SK-N-SH treated with all-trans-retinoic acid at 6 μM for 48 hours (cell line): Measurements from ENCODE around the gene AOPEP.

Experiments
- CREB5 ChIP-seq: fragments of 250-450 bp; sonication (Bioruptor Pico); IDR thresholded peaks from 2 replicates; pipeline ENCODE4 v1.5.1; 2020; ENCODE audit warnings: low read depth, mild to moderate bottlenecking, moderate library complexity
- GLIS3 ChIP-seq: fragments of 250-450 bp; sonication (Bioruptor Pico); IDR thresholded peaks from 2 replicates; pipeline ENCODE4 v1.5.0; 2020; ENCODE audit warnings: mild to moderate bottlenecking, moderate library complexity
- OSR1 ChIP-seq: fragments of 250-450 bp; sonication (Bioruptor Pico); IDR thresholded peaks from 2 replicates; pipeline ENCODE4 v1.8.0; 2022; ENCODE audit warnings: moderate library complexity, mild to moderate bottlenecking, inconsistent platforms
- PATZ1 ChIP-seq: fragments of 250-450 bp; sonication (Bioruptor Pico); IDR thresholded peaks from 2 replicates; pipeline ENCODE4 v1.8.0; 2020; ENCODE audit warnings: mild to moderate bottlenecking, moderate library complexity, borderline replicate concordance
- PPARA ChIP-seq: fragments of 250-450 bp; sonication (Bioruptor Pico); IDR thresholded peaks from 2 replicates; pipeline ENCODE4 v1.5.0; 2020; ENCODE audit warnings: mild to moderate bottlenecking, borderline replicate concordance
- SNAI2 ChIP-seq: fragments of 250-450 bp; sonication (Bioruptor Pico); IDR thresholded peaks from 2 replicates; pipeline ENCODE4 v1.5.0; 2020; ENCODE audit warnings: mild to moderate bottlenecking, moderate library complexity
- TOX ChIP-seq: fragments of 250-450 bp; sonication (Bioruptor Pico); IDR thresholded peaks from 2 replicates; pipeline ENCODE4 v1.8.0; 2021; ENCODE audit warnings: mild to moderate bottlenecking, moderate library complexity, borderline replicate concordance
- ZFP3 ChIP-seq: fragments of 250-450 bp; sonication (Bioruptor Pico); IDR thresholded peaks from 2 replicates; pipeline ENCODE4 v1.5.0; 2020; ENCODE audit warnings: mild to moderate bottlenecking, moderate library complexity
- ZFP30 ChIP-seq: fragments of 450-650 bp; formaldehyde crosslinking; IDR thresholded peaks from 2 replicates; pipeline ENCODE4 v1.5.0; 2022; ENCODE audit warnings: mild to moderate bottlenecking, moderate library complexity
- ZNF70 ChIP-seq: fragments of 450-650 bp; formaldehyde crosslinking; IDR thresholded peaks from 2 replicates; pipeline ENCODE4 v1.5.0; 2020; ENCODE audit warnings: mild to moderate bottlenecking, moderate library complexity
- TF ChIP-seq, protein P1 (sequence below): fragments of 250-450 bp; sonication (Bioruptor Pico); IDR thresholded peaks from 2 replicates; pipeline ENCODE4 v1.8.0; 2021; ENCODE audit warnings: low read depth, mild to moderate bottlenecking, moderate library complexity, borderline replicate concordance
- TF ChIP-seq, protein P2 (sequence below): fragments of 250-450 bp; sonication (Bioruptor Pico); IDR thresholded peaks from 2 replicates; pipeline ENCODE4 v1.5.1; 2021; ENCODE audit warnings: mild to moderate bottlenecking, moderate library complexity

- no peak for TF ChIP-seq CREB5 (CRISPR knock-in tag)
- no peak for TF ChIP-seq PATZ1 (CRISPR knock-in tag)
- no peak for TF ChIP-seq ZFP30 (CRISPR knock-in tag)
- TF ChIP-seq, protein P1, sequence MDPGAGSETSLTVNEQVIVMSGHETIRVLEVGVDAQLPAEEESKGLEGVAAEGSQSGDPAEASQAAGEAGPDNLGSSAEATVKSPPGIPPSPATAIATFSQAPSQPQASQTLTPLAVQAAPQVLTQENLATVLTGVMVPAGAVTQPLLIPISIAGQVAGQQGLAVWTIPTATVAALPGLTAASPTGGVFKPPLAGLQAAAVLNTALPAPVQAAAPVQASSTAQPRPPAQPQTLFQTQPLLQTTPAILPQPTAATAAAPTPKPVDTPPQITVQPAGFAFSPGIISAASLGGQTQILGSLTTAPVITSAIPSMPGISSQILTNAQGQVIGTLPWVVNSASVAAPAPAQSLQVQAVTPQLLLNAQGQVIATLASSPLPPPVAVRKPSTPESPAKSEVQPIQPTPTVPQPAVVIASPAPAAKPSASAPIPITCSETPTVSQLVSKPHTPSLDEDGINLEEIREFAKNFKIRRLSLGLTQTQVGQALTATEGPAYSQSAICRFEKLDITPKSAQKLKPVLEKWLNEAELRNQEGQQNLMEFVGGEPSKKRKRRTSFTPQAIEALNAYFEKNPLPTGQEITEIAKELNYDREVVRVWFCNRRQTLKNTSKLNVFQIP (CRISPR knock-in tag) = no peak
- TF ChIP-seq PPARA (CRISPR knock-in tag) = no peak
- no peak for TF ChIP-seq ZFP3 (CRISPR knock-in tag)
- TF ChIP-seq GLIS3 (CRISPR knock-in tag) = no peak
- TF ChIP-seq SNAI2 (CRISPR knock-in tag) = no peak
- TF ChIP-seq, protein P2, sequence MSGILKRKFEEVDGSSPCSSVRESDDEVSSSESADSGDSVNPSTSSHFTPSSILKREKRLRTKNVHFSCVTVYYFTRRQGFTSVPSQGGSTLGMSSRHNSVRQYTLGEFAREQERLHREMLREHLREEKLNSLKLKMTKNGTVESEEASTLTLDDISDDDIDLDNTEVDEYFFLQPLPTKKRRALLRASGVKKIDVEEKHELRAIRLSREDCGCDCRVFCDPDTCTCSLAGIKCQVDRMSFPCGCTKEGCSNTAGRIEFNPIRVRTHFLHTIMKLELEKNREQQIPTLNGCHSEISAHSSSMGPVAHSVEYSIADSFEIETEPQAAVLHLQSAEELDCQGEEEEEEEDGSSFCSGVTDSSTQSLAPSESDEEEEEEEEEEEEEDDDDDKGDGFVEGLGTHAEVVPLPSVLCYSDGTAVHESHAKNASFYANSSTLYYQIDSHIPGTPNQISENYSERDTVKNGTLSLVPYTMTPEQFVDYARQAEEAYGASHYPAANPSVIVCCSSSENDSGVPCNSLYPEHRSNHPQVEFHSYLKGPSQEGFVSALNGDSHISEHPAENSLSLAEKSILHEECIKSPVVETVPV (CRISPR knock-in tag) = no peak
- TF ChIP-seq TOX = no peak
- TF ChIP-seq OSR1 (CRISPR knock-in tag) = no peak
- TF ChIP-seq ZNF70 (CRISPR knock-in tag) = no peak
Observed at GRCh38 chr9:95058121-95058785, 331.8 kb downstream of the AOPEP start.
